Measurements from ENCODE around the gene TOR1A. TPM values are rescaled to one million over a fixed set of nuclear protein-coding genes. Genes with fewer than 3 reads are reported as not detected.

Gene TOR1A
- total RNA-seq, 1 experiment from 2014 or later: 24.4 TPM

- POLR2A ChIA-PET: no interaction called here
- DNase-seq (ENCODE audit: low read depth, low spot score) (no peak), ATAC-seq (no peak)
These were observed 45.0 kb upstream of the TOR1A start for GRCh38 chr9:129868872-129869486.

More at GRCh38 chr9:129868872-129869486, 45.0 kb upstream of the TOR1A start:
- Histone ChIP-seq H3K4me1 (ENCODE audit: control insufficient read depth in 1 of 2, insufficient read depth in 2 of 2, low read length in 2 of 2) (no peaks in the 10 kb centered on the region), H3K79me2 (ENCODE audit: insufficient read depth, low read length) (no peaks in the 10 kb centered on the region), H2AFZ (ENCODE audit: low read depth, low read length, poor library complexity, severe bottlenecking) (no peak overlapping the region), H3K9me3 (ENCODE audit: control insufficient read depth in 1 of 2, insufficient read depth in 1 of 2, low read depth in 1 of 2, low read length in 2 of 2) (no peaks in the 10 kb centered on the region), H3K4me2 (ENCODE audit: low read length) (no peak overlapping the region), H4K20me1 (ENCODE audit: insufficient read depth) (no peaks in the 10 kb centered on the region), H3K27me3 (ENCODE audit: insufficient read depth, low read length) (no peaks in the 10 kb centered on the region), H3K4me3 (replicated peaks in 1 of 2; ENCODE audit: low read depth in 1 of 2, low read length in 2 of 2) (no peak overlapping the region), H3K27ac (ENCODE audit: low read depth, low read length) (no peak overlapping the region), H3K9ac (ENCODE audit: low read length) (no peak overlapping the region), H3K36me3 (ENCODE audit: control insufficient read depth in 1 of 2, insufficient read depth in 2 of 2, low read length in 2 of 2) (no peaks in the 10 kb centered on the region), H3K9me2 (ENCODE audit: insufficient read depth) (no peaks in the 10 kb centered on the region)
- intact Hi-C loops (cut with micrococcal nuclease): no loop called here
- TF ChIP-seq ZFX (IDR thresholded peaks at IDR 0.05) (no peak), ELF1 (IDR thresholded peaks at IDR 0.05; ENCODE audit: borderline replicate concordance, low read depth) (no peak), TCF7L2 (IDR thresholded peaks at IDR 0.05; ENCODE audit: borderline replicate concordance, extremely low read depth, insufficient read depth, insufficient read length) (no peak), JUND (IDR thresholded peaks at IDR 0.05) (no peak), MAX (IDR thresholded peaks at IDR 0.05) (no peak), ZNF274 (IDR thresholded peaks at IDR 0.05; ENCODE audit: low read depth, low read length) (no peak), EZH2 (IDR thresholded peaks at IDR 0.05) (no peak), POLR2AphosphoS5 (IDR thresholded peaks at IDR 0.05; ENCODE audit: low read depth, low read length) (no peak), ZBTB33 (IDR thresholded peaks at IDR 0.05; ENCODE audit: extremely low read depth, insufficient replicate concordance, low read length) (no peak), EZH2phosphoT487 (IDR thresholded peaks at IDR 0.05; ENCODE audit: borderline replicate concordance) (no peak), SRF (IDR thresholded peaks at IDR 0.05; ENCODE audit: low read depth) (no peak), POLR2A (IDR thresholded peaks at IDR 0.05; ENCODE audit: borderline replicate concordance, extremely low read depth, insufficient read depth, insufficient read length) (no peak), EGR1 (IDR thresholded peaks at IDR 0.05; ENCODE audit: low read depth) (no peak), YY1 (IDR thresholded peaks at IDR 0.05; ENCODE audit: extremely low read depth, insufficient replicate concordance, low read depth, low read length) (no peak), RAD21 (IDR thresholded peaks at IDR 0.05; ENCODE audit: low read depth) (no peak), SIN3A (IDR thresholded peaks at IDR 0.05; ENCODE audit: low read depth) (no peak)
- ChIA-PET CTCF (no interaction called here), RAD21 (ENCODE audit: low non-redundant PET in 1 of 2, low total read pairs in 2 of 2, uncharacterized antibody in 2 of 2, unreplicated experiment in 2 of 2) (no interaction called here)
- BruUV-seq (replicated peaks): no TSS peak
